PC-9 (cell line): ENCODE results near the gene LY6G6D. TPM values are rescaled to one million over a fixed set of nuclear protein-coding genes. Genes with fewer than 3 reads are reported as not detected.

Experiments used
- BruUV-seq: library from RNA; stranded (reverse); fragments of 400-500 nt; replicated peaks from 2 replicates; lab custom pipeline; 2021; lab: Mats Ljungman, UMichigan
- CTCF ChIA-PET: fragments of 300-600 bp; sonication (Branson Sonifier 250); formaldehyde crosslinking; loops from one replicate; lab custom pipeline; 2022; ENCODE audit warnings: antibody characterized with exemption; lab: Charles Lee
- POLR2A ChIA-PET: fragments of 300-600 bp; sonication (Branson Sonifier 250); formaldehyde crosslinking; loops from one replicate; lab custom pipeline; 2022; ENCODE audit warnings: antibody characterized with exemption; ENCODE audit not compliant: unreplicated experiment; lab: Charles Lee
- DNase-seq, 2 experiments: peaks; one replicate each; pipeline versions ENCODE4 v3.0.0 to v3.0.0-alpha.2; 2015 to 2022; ENCODE audit warnings: mixed read lengths in 1 of 2
- H2AFZ ChIP-seq: fragments of 200-600 bp; sonication (generic); 2 replicates; pipeline ENCODE4 v1.8.1; 2017; ENCODE audit warnings: antibody characterized with exemption
- H3F3A ChIP-seq: fragments of 200-600 bp; sonication (generic); 2 replicates; pipeline ENCODE4 v1.8.1; 2017; ENCODE audit warnings: antibody characterized with exemption, mild to moderate bottlenecking, low read depth; ENCODE audit not compliant: insufficient read depth
- H3K27ac ChIP-seq: fragments of 200-600 bp; sonication (generic); 2 replicates; pipeline ENCODE4 v1.6.1; 2016; ENCODE audit warnings: mixed run types
- H3K27me3 ChIP-seq: fragments of 200-600 bp; sonication (generic); 2 replicates; pipeline ENCODE4 v1.6.1; 2016; ENCODE audit warnings: low read depth, mixed run types; ENCODE audit not compliant: insufficient read depth
- H3K36me3 ChIP-seq: fragments of 200-600 bp; sonication (generic); 2 replicates; pipeline ENCODE4 v1.6.1; 2016; ENCODE audit warnings: low read depth, mixed run types
- H3K4me1 ChIP-seq: fragments of 200-600 bp; sonication (generic); replicated peaks from 2 replicates; pipeline ENCODE4 v1.6.1; 2016; ENCODE audit warnings: mixed run types; ENCODE audit not compliant: insufficient read depth
- H3K4me2 ChIP-seq: fragments of 200-600 bp; sonication (generic); 2 replicates; pipeline ENCODE4 v1.6.1; 2017; ENCODE audit warnings: mixed run types
- H3K4me3 ChIP-seq: fragments of 200-600 bp; sonication (generic); 2 replicates; pipeline ENCODE4 v1.6.1; 2016; ENCODE audit warnings: mixed run types
- H3K79me2 ChIP-seq: fragments of 200-600 bp; sonication (generic); 2 replicates; pipeline ENCODE4 v1.6.1; 2017; ENCODE audit warnings: low read depth, mixed run types
- H3K9me2 ChIP-seq: fragments of 200-600 bp; sonication (generic); 2 replicates; pipeline ENCODE4 v1.8.1; 2017; ENCODE audit warnings: mild to moderate bottlenecking; ENCODE audit not compliant: insufficient read depth
- H3K9me3 ChIP-seq: fragments of 200-600 bp; sonication (generic); 2 replicates; pipeline ENCODE4 v1.8.1; 2016; ENCODE audit warnings: low read depth; ENCODE audit not compliant: insufficient read depth
- H4K20me1 ChIP-seq: fragments of 200-600 bp; sonication (generic); 2 replicates; pipeline ENCODE4 v1.8.1; 2017; ENCODE audit not compliant: insufficient read depth
- EZH2 ChIP-seq: fragments of 200-600 bp; sonication (generic); IDR thresholded peaks from 2 replicates; pipeline ENCODE4 v1.8.0; 2017; ENCODE audit warnings: antibody characterized with exemption, low read depth
- intact Hi-C: fragments of 100-400 bp; cut with micrococcal nuclease; formaldehyde crosslinking; loops from one replicate; pipeline ENCODE4 v1.10.0; 2022; ENCODE audit not compliant: unreplicated experiment
- total RNA-seq: library from RNA; stranded (reverse); gene quantifications from 2 replicates; pipeline ENCODE4 v1.2.3, GENCODE V29; 2021
- TF ChIP-seq, protein P1 (sequence below): fragments of 200-600 bp; sonication (generic); conservative IDR thresholded peaks from 2 replicates; pipeline ENCODE4 v1.6.1; 2017; ENCODE audit warnings: mixed run types, antibody characterized with exemption, mild to moderate bottlenecking, moderate library complexity

Gene LY6G6D
- total RNA-seq, 1 experiment from 2014 or later, result not detected

GRCh38 chr6:31739639-31740396 is 24.7 kb downstream of the LY6G6D start, which contains the start of gene MSH5:
Gene MSH5 (plus strand): TSS chr6:31740005. CDS start chr6:31740467, 462 bp downstream.
- H3K27me3 ChIP-seq, result no peaks in the 10 kb centered on the region
- H3K4me1 ChIP-seq, result peaks cover 33% of the 10 kb centered on the region
- no peaks in the 10 kb centered on the region for H3K9me3 ChIP-seq
- H3K4me2 ChIP-seq, result peak within 1 kb of the TSS; percentile 83
- ChIA-PET POLR2A (interaction anchor here (0.6 to 1.1 kb wide), 9 partner anchors 56 to 1114 kb away, joined by 3 to 21 read pairs (median 5); partner anchors contain the start of genes TAP1 and VARS1), CTCF (interaction anchor here (0.5 to 0.9 kb wide), 6 partner anchors 26 to 308 kb away, joined by 3 to 7 read pairs (median 4); partner anchors contain the start of gene VWA7)
- H3F3A ChIP-seq, result peaks cover 30% of the 10 kb centered on the region
- no peaks in the 10 kb centered on the region for H4K20me1 ChIP-seq
- peaks cover 29% of the 10 kb centered on the region for H3K79me2 ChIP-seq
- TF ChIP-seq EZH2, result no peak
- TF ChIP-seq, protein P1, sequence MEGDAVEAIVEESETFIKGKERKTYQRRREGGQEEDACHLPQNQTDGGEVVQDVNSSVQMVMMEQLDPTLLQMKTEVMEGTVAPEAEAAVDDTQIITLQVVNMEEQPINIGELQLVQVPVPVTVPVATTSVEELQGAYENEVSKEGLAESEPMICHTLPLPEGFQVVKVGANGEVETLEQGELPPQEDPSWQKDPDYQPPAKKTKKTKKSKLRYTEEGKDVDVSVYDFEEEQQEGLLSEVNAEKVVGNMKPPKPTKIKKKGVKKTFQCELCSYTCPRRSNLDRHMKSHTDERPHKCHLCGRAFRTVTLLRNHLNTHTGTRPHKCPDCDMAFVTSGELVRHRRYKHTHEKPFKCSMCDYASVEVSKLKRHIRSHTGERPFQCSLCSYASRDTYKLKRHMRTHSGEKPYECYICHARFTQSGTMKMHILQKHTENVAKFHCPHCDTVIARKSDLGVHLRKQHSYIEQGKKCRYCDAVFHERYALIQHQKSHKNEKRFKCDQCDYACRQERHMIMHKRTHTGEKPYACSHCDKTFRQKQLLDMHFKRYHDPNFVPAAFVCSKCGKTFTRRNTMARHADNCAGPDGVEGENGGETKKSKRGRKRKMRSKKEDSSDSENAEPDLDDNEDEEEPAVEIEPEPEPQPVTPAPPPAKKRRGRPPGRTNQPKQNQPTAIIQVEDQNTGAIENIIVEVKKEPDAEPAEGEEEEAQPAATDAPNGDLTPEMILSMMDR, result no peak
- intact Hi-C loops, result loop anchor here (1.0 to 10.0 kb wide), 5 partner anchors 37 to 243 kb away; partner anchors contain the start of genes ABHD16A, ATP6V1G2, DDX39B and HSPA1B
- peak; percentile 98 for DNase-seq
- H3K4me3 ChIP-seq, result peak within 1 kb of the TSS; percentile 69
- H3K9me2 ChIP-seq, result no peaks in the 10 kb centered on the region
- H3K27ac ChIP-seq, result peak within 1 kb of the TSS; percentile 14
- peaks cover 12% of the 10 kb centered on the region; the same call in 1 of the 2 replicates for H3K36me3 ChIP-seq
- peak within 1 kb of the TSS; percentile 89 for H2AFZ ChIP-seq
- BruUV-seq, result no TSS peak

GRCh38 chr6:31740397-31741223 is 25.5 kb downstream of the LY6G6D start:
- CTCF ChIA-PET, result interaction anchor here (0.5 to 1.0 kb wide), 4 partner anchors 29 to 116 kb away, joined by 3 to 7 read pairs (median 5); no protein-coding TSS in a partner anchor
- peak in 1 of 2 experiments; percentile 29 for DNase-seq
- POLR2A ChIA-PET, result interaction anchor here (0.6 to 0.8 kb wide), 4 partner anchors 122 to 472 kb away, joined by 4 to 6 read pairs (median 4); partner anchors contain the start of gene NEU1
- peak overlapping the region; percentile 83 for H3K4me2 ChIP-seq
- peaks cover 28% of the 10 kb centered on the region for H3F3A ChIP-seq
- peak overlapping the region; percentile 14; the same call in 1 of the 2 replicates for H3K27ac ChIP-seq
- H2AFZ ChIP-seq, result peak overlapping the region; percentile 89
- no peaks in the 10 kb centered on the region for H4K20me1 ChIP-seq
- BruUV-seq, result TSS peak; percentile 20
- no peaks in the 10 kb centered on the region for H3K9me2 ChIP-seq
- peaks cover 33% of the 10 kb centered on the region for H3K4me1 ChIP-seq
- no peaks in the 10 kb centered on the region for H3K27me3 ChIP-seq
- peaks cover 12% of the 10 kb centered on the region; the same call in 1 of the 2 replicates for H3K36me3 ChIP-seq
- peak overlapping the region; percentile 69 for H3K4me3 ChIP-seq
- intact Hi-C loops, result no loop called here
- H3K79me2 ChIP-seq, result peaks cover 21% of the 10 kb centered on the region
- TF ChIP-seq, protein P1, result no peak
- TF ChIP-seq EZH2, result no peak
- no peaks in the 10 kb centered on the region for H3K9me3 ChIP-seq

- Histone ChIP-seq H3K4me3 (no peak overlapping the region), H3K9me2 (no peaks in the 10 kb centered on the region), H3K27me3 (no peaks in the 10 kb centered on the region), H3K4me2 (no peak overlapping the region), H3F3A (peaks cover 33% of the 10 kb centered on the region), H2AFZ (no peak overlapping the region), H3K27ac (no peak overlapping the region), H3K4me1 (peaks cover 37% of the 10 kb centered on the region), H3K36me3 (peaks cover 12% of the 10 kb centered on the region; the same call in 1 of the 2 replicates), H3K79me2 (peaks cover 9% of the 10 kb centered on the region), H4K20me1 (no peaks in the 10 kb centered on the region), H3K9me3 (no peaks in the 10 kb centered on the region)
- no TSS peak for BruUV-seq
- intact Hi-C loops, result no loop called here
- no peak for DNase-seq
- ChIA-PET POLR2A (interaction anchor here (0.6 kb wide), 1 partner anchor 341 kb away, joined by 4 read pairs; no protein-coding TSS in a partner anchor), CTCF (interaction anchor here (0.5 kb wide), 1 partner anchor 88 kb away, joined by 8 read pairs; no protein-coding TSS in a partner anchor)
- TF ChIP-seq, protein P1, result no peak
- TF ChIP-seq EZH2, result no peak
Observed at GRCh38 chr6:31741815-31742214, 26.7 kb downstream of the LY6G6D start.
